HL-60/S4 (cell line): ENCODE measurements around the gene CLTCL1.

Experiments
- in situ Hi-C: fragments of 300-500 bp; cut with MboI; formaldehyde crosslinking; loops from 2 replicates; pipeline ENCODE4 v1.14.3; 2022; ENCODE audit warnings: low sequenced_read_pairs

Gene CLTCL1

GRCh38 chr22:19134176-19134831, 157.2 kb downstream of the CLTCL1 start:
- in situ Hi-C loops: no loop called here

DNA sequence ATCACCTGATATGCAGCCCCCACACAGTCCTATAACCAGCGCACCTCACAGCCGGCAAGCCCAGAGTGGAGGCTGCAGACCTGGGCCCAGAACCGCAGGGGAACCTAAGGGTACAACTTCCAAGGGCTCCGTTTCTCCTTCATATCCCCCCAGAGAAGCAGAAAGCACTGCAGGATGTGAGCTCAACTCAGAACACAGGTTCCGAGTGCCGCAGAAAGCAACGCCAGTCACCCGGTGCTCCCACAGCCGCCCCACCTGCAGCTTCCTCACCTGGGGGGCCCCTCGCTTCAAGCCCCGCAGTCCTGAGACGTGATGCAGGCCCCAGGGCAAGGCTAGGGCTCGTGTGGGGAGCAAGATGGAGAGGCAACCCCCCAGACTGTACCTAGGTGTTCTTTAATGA, 158.0 kb downstream of the CLTCL1 start:
- in situ Hi-C loops: no loop called here

DNA sequence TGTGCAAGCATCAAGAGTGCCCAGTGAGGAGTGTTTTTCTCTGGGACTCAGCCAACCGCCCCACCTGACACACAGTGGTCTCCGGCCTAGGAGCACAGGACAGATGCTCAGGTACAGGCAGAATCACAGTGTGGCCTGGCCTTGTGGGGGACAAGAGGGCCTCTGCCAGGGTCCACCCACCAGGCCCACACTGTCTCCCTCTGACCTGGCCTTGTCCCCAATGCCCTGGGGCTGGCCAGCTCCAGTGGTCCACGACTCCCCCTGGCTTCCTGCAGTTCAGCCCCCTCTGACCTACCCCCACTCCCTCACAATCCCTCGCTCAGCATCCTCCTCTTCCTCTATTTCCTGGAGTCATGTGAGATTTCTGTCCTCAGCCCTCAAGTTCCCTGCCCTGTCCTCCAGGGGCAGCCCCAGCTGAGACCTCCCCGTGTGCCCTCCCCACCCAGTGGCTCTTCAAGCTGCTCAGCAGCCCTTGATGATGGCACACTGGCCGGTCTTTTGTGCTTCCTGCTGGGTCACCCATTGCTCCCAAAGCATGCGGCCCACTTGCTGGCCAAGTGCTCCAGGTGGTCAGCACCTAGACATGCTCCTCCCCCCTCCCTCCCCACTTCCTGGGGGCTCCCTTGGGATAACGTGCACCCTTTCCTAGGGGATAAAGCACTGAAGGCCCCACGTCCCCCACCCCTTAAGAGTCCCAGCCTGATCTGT, 158.7 kb downstream of the CLTCL1 start:
- in situ Hi-C loops: no loop called here

DNA sequence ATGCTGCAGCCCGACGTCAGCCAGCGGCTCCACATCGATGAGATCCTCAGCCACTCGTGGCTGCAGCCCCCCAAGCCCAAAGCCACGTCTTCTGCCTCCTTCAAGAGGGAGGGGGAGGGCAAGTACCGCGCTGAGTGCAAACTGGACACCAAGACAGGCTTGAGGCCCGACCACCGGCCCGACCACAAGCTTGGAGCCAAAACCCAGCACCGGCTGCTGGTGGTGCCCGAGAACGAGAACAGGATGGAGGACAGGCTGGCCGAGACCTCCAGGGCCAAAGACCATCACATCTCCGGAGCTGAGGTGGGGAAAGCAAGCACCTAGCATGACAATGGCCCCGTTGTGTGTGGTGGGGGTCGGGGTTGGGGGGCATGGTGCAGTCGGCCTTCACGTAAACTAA, 159.4 kb downstream of the CLTCL1 start:
- in situ Hi-C loops: no loop called here

DNA sequence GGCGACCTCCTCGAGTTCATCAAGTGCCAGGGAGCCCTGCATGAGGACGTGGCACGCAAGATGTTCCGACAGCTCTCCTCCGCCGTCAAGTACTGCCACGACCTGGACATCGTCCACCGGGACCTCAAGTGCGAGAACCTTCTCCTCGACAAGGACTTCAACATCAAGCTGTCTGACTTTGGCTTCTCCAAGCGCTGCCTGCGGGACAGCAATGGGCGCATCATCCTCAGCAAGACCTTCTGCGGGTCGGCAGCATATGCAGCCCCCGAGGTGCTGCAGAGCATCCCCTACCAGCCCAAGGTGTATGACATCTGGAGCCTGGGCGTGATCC, 159.9 kb downstream of the CLTCL1 start:
- in situ Hi-C loops: no loop called here

DNA sequence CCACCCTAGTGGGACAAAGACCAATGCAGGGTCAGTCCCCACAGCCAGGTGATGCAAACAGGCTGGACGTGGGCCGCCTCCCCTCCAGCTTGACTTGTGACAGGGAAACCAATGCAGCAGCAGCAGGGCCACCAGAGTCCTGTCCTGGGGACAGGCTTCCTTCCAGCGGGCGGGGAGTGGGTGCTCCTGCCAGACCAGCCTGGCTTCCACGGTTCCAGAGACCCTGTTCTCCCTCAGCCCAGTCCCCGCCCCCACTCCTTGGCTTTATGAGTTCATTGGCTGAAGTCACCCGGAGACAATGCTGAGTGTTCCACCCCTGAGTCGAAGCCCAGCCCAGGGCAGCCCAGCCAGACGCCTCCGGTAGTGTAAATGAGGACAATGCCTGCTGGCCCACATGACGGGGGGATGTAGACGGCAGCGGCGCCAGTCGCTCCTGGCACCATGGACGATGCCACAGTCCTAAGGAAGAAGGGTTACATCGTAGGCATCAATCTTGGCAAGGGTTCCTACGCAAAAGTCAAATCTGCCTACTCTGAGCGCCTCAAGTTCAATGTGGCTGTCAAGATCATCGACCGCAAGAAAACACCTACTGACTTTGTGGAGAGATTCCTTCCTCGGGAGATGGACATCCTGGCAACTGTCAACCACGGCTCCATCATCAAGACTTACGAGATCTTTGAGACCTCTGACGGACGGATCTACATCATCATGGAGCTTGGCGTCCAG, 160.4 kb downstream of the CLTCL1 start, which contains the start of gene TSSK2:
TSS of gene TSSK2 (plus strand) at position 350 of the 726 bp plus-strand sequence. CDS start at position 442, 92 bp downstream.
- in situ Hi-C loops: no loop called here

DNA sequence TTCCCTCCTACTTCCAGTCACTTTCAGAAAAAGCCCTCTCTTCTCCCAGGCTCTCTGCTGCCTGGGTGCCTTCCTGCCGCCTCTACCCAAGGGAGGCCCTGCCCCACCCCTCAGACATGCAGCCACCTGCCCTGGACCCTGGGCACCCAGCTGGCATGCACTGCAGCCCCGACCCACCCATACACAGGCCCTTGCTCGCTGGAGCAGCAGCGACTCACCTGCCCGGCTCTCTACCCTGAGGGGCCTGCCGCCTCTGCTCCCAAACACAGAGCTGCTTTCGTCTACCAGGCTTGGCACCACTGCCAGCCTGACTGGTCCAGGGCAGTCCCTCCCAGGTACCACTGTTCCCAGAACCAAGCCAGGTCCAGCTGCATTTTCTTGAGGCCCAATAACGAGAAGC, 161.6 kb downstream of the CLTCL1 start:
- in situ Hi-C loops: no loop called here
